Measurements from ENCODE around the gene CGB2. TPM values are rescaled to one million over a fixed set of nuclear protein-coding genes. Genes with fewer than 3 reads are reported as not detected.
"Not testable (repeated sequence)": the region's sequence is repeated elsewhere in the genome, so short reads cannot be mapped to it uniquely, and the experiment has no call there.

Gene CGB2
- polyA plus RNA-seq, 3 donors, result not detected

DNA sequence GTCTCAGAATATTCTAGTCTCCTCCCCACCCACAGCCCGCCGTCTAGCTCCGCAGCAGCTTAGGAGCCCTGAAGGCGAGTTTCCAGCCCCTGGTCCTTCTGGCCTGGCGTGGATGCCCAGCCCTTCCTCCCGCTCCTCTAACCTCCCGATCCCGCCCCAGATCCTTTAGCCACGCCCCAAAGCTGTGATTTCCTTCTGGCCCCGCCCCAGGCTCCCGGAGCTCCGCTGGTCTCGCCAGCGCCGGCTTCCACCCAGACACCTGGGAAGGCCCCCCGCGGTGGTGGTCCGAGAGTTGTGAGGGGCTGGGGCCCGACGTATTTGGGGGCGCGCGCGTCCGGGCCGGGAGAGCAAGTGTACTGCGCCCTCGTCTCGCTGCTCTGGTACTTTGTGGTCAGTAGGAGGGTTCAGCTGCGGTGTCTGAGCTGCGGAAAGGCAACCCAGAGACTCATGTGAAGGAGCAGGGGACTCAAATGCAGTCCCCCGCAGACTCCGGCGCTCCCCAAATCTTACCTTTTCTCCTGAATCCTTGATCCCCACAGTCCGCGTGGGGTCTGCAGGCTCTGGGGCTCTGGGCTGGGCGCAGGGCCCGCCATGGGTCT lies 26.0 kb downstream of the CGB2 start, which contains the start of gene CGB7:
TSS of gene CGB7 (minus strand) at position 114 of the 599 bp plus-strand sequence. CDS start 2,374 bp downstream, outside the sequence.
- 2 to 4% (median 2%) methylated on average over 36 to 38 of the region's 38 CpGs for WGBS, 3 donors
- H3K27ac ChIP-seq (ENCODE audit: low read depth, low read length), result no peak within 1 kb of the TSS

DNA sequence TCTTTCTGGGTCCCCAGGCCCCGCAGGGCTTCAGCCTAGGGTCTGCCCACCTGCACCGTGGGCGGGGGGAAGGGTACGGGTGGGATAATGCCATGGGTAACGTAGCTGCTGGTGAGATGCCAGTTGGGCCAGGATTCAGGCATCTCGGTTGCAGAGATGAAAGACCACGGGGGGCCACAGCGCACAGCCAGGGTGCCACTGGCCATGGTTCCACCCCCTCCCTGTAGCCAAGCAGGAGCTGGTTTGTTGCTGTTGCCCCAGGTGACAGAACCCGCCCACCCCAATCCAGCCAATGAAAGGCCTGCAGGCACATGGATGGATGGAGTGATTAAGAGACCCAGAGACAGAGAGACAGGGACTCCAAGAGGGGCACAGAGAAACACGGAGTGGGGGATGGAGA lies 26.9 kb downstream of the CGB2 start:
- 33 to 42% (median 36%) methylated on average over 10 of the region's 10 CpGs for WGBS, 3 donors
- H3K27ac ChIP-seq (ENCODE audit: low read depth, low read length), result no peak overlapping the region

DNA sequence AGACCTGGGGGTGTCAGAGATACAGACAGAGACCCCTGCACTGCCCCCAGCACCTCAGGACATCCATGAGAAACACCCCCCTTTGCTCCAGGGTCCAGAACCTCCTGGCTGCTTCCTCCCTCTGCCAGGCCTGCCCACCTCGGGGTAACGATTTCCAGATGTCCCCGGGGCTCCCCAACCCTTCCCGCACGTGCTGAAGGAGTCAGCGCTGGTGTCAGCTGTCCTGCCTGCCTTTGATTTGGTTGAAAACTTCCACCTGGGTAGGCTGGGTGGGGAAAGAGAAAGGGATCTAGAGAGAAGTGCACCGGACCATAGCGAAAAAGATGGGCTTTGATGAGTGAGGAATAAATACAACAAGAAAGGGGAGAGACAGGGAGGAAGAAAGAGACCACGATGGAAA lies 27.4 kb downstream of the CGB2 start:
- WGBS, 3 donors, result 50 to 72% (median 50%) methylated on average over 9 of the region's 9 CpGs
- no peak overlapping the region for H3K27ac ChIP-seq (ENCODE audit: low read depth, low read length)

DNA sequence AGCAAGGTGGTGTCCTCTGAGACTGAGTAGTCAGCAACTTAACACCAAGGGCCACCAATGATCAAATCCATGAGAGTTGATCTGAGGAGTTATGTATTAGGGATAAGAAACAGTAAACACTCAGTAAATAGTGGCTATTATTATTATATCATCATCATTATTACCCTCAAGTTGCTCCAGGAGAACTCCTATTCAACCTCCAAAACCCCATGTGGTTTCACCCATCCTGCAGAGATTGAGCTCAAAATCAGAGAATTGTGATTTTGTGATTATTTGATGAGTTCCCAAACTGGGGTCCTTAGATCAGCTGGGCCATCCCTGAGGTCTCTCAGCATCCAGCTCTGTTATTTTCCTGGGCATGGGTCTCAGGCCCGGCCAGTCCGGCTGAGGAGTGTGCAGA lies 29.3 kb downstream of the CGB2 start:
- no peak overlapping the region for H3K27ac ChIP-seq (ENCODE audit: low read depth, low read length)
- WGBS, 3 donors, result 93 to 100% (median 97%) methylated on average over 2 of the region's 2 CpGs

DNA sequence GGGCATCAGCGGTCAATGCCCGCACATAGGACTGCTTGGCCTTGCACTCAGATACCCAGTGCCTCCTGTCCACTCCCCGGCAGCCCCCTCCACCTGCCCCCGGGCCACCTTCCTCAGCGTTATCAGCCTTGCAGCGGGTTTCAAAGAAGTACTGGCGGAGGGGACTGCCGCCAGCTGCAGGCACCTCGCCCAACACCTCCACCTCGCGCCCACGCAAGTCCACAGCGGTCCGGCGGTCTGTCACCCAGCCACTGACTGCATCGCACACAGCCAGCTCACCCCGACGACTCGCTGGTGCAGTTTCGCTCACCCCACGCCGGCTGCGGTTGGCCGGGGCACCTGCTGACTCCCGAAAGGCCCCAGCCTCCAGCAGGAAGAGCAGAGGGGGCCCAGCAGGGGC lies 29.8 kb downstream of the CGB2 start:
- 67 to 73% (median 69%) methylated on average over 25 of the region's 25 CpGs for WGBS, 3 donors
- H3K27ac ChIP-seq (ENCODE audit: low read depth, low read length), result no peak overlapping the region

DNA sequence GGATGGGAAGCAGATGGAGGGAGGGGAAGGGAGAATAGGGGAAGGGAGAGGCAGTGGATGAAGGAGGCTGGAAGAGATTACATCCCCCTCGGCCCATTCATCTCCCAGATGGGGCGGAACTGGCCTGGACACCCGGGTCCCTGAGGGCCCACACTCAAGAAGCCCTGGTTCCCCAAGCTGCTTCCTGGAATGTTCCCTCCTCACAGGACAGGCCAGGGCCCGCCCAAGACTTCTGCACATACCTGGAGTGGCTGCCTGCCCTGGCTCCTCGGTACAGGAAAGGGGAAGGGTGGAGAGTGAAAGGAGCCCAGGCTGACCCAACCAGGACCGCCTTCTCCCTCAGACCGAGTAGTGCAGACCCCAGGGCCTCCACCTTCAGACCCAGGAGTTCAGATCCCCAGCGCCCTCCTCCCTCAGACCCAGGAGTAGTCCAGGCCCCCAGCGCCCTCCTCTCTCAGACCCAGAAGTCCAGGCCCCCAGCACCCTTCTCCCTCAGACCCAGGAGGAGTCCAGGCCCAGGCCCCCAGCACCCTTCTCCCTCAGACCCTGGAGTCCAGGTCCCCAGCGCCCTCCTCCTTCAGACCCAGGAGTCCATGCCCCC lies 32.4 kb downstream of the CGB2 start:
- WGBS, 3 donors, result 51 to 54% (median 52%) methylated on average over 9 to 10 of the region's 10 CpGs
- H3K27ac ChIP-seq (ENCODE audit: low read depth, low read length), result no peak overlapping the region

DNA sequence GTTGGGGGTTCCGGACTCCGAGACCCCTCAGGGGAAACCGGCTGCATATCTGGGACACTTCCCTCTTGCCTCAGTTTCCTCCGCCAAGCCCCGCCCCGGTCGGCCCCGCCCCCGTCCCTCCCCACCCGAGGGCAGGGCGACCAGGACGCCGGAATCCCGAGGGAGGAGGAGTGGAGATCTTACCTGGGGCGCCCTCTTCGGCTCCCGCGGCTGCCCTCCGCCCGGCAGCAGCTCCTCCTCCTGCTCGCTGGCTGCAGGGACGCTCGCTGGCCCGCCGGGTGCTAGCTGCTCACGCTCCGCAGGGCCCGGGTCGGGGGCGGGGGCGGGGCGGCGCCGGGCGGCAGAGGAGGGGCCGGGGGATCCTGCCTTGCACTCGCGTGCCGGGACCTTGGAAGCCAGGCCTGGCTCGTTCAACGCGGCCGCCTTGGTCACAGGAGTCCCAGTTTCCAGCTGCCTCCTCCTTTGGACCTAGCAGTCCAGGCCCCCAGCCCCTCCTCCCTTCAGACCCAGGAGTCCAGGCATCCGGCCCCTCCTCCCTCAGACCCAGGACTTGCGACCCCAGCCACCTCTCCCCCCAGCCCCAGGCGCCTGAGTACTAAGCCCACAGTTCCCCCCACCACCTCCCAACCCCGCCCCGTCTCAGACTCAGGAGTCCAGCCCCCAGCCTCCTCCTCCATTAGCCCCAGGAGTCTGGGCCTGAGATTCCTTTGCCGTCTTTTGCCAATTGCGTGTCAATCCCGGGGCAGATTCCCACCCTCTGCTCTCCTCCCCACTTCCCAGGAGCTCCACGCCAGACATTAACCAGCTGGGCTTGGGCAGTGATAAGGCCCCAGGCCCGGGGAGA lies 33.3 kb downstream of the CGB2 start, which contains the start of gene NTF4:
TSS of gene NTF4 (minus strand) at position 51 of the 844 bp plus-strand sequence. CDS start 2,821 bp downstream, outside the sequence.
- WGBS, 3 donors, result 3 to 7% (median 4%) methylated on average over 31 to 52 of the region's 53 CpGs
- no peak within 1 kb of the TSS for H3K27ac ChIP-seq (ENCODE audit: low read depth, low read length)

DNA sequence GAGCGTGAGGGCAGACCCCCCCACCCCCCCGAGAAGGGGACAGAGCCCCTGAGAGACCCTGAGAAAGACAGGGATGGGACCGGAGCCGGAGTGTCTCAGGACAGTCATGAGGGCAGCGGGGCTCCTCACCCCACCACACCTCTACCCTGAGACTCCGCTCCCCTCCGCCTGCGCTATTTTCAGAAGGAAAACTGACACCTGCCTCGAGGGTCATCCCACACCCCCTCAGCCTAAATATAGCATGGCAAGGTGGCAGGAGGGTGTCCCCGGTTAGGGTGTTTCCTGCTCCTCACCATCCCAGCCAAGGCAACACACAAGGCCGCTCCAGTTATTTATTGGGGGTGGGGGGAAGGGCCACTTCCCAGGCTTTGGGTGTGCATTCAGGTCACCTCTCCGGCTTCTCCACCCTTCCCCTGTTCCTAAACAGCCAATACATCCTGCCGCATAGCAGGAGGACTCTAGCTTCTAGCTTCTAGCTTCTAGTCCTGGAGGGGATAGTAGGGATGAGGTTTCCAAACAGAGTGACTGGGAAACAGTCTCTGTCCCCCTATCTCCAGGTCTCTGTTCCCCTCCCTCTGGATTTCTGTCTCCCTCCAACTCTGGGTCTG lies 34.3 kb downstream of the CGB2 start:
- WGBS, 3 donors, result 52 to 61% (median 60%) methylated on average over 13 of the region's 13 CpGs
- no peak overlapping the region for H3K27ac ChIP-seq (ENCODE audit: low read depth, low read length)

DNA sequence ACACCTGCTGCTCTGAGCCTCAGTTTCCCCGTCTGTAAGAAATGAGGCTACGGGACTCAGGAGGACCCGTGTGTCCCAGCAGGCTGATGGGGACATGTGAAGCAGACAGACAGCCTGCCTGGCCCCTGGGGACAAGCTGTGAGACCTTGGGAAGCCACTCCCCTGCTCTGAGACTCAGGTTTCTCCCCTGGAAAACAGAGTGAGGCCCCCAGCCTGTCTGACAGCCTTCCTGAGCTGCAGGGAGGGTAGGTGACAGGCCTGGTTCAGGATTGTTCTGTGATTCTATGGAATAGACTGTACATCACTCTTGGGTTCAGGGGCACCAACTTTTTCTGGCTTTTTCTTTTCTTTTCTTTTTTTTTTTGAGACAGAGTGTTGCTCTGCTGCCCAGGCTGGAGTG lies 35.9 kb downstream of the CGB2 start:
- 30 to 62% (median 62%) methylated on average over 3 of the region's 3 CpGs for WGBS, 3 donors
- no peak overlapping the region for H3K27ac ChIP-seq (ENCODE audit: low read depth, low read length)

DNA sequence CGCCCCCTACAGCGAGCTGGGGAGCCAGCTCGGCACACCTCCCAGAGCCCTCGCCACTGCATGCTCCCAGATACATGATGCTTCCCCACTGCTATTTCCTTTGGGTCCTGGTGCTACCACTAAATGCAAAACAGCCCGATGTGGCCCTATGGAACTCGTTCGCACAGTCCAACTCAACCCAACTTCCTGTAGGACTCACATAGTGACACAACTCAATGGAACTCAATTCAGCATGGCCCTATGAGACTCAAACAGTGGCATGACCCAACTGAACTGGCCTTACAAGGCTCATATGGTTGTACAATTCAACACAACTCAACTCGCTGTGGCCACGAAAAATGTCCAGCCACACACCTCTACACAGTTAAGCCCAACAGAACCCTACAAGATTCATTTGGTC lies 37.3 kb downstream of the CGB2 start:
- WGBS, 3 donors, result 91 to 95% (median 92%) methylated on average over 9 of the region's 9 CpGs
- no peak overlapping the region for H3K27ac ChIP-seq (ENCODE audit: low read depth, low read length)

DNA sequence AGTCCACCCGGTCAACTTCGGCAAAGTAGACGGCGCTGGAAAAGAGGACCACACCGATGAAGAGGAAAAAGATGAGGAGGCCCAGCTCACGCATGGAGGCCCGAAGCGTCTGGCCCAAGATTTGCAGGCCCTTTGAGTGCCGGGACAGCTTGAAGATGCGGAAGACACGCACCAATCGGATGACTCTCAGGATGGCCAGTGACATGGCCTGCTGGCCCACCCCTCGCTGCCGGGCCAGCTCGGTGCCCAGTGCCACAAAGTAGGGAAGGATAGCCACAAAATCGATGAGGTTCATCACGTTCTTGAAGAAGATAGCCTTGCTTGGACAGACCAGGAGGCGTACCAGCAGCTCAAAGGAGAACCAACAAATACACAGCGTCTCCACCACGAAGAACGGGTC lies 38.7 kb downstream of the CGB2 start:
- H3K27ac ChIP-seq (ENCODE audit: low read depth, low read length), result no peak overlapping the region
- 92 to 99% (median 95%) methylated on average over 21 of the region's 21 CpGs for WGBS, 3 donors

DNA sequence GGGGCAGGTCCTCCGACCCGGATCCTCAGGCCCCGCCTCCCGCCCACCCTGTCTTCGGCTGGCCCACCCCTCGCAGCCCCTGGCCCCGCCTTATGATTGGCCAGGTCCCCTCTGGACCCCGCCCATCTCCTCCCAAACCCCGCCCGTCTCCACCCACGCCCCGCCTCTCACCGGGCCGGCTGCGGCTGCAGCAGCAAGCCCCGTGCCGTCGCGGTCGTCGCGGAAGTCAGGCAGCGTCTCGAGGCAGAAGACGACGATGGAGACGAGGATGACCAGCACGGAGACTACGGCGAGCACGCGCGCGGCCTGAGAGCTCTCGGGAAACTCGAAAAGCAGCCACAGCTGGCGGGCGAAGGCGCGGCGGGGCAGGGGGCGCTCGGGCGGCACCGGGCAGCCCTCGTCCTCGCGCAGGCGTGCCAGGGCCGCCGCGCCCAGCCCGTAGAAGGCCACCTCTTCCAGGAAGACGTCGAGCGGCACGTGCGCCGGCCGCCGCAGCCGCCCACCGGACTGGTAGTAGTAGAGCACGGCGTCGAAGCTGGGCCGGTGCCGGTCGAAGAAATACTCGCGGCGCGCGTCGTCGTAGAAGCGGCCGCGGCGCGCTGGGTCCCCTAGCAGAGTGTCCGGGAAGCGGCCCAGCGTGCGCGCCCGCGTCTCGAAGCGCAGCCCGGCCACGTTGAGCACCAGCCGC lies 40.3 kb downstream of the CGB2 start:
- no peak overlapping the region for H3K27ac ChIP-seq (ENCODE audit: low read depth, low read length)
- 3 to 8% (median 5%) methylated on average over 67 to 93 of the region's 93 CpGs for WGBS, 3 donors

DNA sequence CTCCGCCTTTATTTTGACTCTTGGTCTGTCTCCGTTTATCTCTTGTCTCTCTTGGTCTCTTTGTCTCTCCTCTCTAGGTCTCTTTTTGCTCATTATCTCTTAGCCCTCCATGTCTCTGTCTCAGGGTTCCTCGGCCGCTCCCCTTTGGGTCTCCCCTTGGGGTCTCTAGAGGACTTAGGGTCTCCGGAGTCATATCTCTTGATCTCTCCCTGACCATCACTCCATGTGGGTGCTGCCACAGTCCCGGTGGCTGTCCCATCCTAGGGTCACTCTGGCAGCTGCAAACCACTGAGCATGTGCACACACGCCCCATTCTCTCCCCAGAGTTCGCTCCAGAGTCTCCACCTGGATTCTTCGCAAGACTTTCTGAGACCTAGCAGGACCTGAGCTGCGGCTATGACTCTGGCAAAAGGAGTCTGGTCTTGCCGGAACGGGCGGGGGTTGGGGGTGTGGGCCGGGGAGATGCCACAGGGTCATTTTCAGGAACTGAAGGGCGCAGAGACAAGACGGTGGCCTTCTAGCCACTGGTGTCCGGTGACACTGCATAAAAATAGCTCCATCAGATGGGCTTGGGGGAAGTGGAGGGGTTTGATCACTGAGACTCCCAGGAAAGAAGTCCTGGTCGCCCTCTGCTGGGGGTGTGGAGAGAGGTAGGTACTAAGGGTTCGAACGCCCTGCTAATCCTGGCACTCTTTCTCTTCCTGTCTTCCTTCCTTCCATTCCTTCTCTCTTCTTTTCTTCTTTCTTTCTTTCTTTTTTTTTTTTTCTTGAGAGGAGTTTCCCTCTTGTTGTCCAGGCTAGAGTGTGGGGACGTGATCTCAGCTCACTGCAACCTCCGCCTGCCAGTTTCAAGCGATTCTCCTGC lies 42.1 kb downstream of the CGB2 start:
- H3K27ac ChIP-seq (ENCODE audit: low read depth, low read length), result no peak overlapping the region
- 60 to 65% (median 61%) methylated on average over 23 of the region's 23 CpGs for WGBS, 3 donors

DNA sequence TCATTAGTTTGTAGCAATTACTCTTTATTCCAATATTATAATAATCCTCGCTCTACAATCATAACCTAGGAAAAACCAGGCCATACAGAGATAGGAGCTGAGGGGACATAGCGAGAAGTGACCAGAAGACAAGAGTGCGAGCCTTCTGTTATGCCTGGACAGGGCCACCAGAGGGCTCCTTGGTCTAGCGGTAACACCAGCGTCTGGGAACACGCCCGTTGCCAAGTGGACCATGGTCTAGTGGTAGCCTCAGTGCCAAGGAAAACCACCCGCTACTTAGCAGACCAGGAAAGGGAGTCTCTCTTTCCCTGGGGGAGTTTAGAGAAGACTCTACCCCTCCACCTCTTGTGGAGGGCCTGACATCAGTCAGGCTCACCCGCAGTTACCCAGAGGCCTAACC lies 43.2 kb downstream of the CGB2 start:
- WGBS, 3 donors, result 14 to 18% (median 16%) methylated on average over 7 to 8 of the region's 9 CpGs
- H3K27ac ChIP-seq (ENCODE audit: low read depth, low read length), result not testable (repeated sequence)

DNA sequence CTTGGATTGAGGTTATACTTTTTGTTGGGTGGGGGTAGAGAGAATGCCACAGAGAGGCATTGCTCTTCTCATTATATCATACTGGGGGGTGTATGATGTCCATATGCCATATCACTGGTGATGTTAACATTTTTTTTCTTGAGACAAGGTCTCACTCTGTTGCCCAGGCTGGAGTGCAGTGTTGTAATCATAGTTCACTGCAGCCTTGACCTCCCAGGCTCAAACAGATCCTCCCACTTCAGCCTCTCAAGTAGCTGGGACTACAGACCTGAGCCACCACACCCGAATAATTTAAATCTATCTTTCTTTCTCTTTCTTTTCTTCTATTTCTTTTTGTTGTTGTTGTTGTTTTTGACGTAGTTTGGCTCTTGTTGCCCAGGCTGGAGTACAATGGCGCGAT lies 48.7 kb downstream of the CGB2 start:
- 76 to 94% (median 85%) methylated on average over 4 of the region's 4 CpGs for WGBS, 3 donors
- no peak overlapping the region for H3K27ac ChIP-seq (ENCODE audit: low read depth, low read length)

DNA sequence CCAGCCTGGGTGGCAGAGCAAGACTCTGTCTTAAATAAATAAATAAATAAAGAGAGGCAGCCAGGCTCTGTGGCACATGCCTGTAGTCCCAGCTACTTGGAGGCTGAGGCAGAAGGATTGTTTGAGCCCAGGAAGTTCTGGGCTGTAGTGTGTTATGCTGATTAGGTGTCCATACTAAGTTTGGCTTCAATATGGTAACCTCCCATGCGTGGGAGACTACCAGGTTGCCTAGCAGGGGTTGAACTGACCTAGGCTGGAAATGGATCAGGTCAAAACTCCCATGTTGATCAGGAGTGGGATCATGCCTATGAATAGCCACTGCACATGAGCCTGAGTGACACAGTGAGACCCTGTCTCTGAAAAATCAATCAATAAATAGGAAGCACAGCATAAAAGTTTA lies 49.6 kb downstream of the CGB2 start:
- no peak overlapping the region for H3K27ac ChIP-seq (ENCODE audit: low read depth, low read length)
- 85 to 92% (median 86%) methylated on average over 1 of the region's 1 CpG for WGBS, 3 donors
